ENCODE measurements around the gene LAMB2. TPM values are rescaled to one million over a fixed set of nuclear protein-coding genes. Genes with fewer than 3 reads are reported as not detected.

Gene LAMB2
- total RNA-seq, 3 donors from 2014 or later (not counting 1 experiment from before 2014, with no cell fraction given), result 0.75 to 1.7 (median 1.2) TPM

DNA sequence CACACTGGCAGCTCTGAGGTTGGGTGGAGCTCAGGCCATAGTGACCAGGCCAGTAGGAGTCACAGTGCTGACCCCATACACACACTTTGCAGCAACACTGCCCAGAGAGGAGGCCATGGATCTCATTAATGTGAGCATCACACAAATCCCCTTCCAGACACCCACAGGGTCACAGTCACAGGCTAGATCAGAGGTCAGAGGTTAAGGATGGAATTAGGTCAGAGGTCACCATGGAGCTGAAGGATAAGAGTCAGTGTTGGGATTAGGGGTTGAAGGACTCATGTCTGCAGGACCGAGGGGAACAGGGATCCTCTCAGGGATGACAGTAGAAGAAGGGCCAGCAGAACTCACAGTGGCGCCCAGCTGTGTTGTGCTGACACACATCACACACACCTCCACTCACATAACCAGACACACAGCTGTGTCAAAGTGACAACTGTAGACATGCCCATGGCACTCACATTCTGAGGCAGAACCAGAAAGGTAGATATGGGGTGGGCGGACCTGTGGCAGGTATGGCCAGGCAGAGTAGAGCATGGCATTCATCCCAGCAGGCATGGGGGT, 20.6 kb upstream of the LAMB2 start:
- Histone ChIP-seq H3K9me3 (ENCODE audit: control insufficient read depth, insufficient read depth, low read length) (no peaks in the 10 kb centered on the region), H3K4me1 (ENCODE audit: control insufficient read depth, insufficient read depth, low read length) (no peaks in the 10 kb centered on the region), H3K4me3 (ENCODE audit: low read length) (no peak overlapping the region), H3K27me3 (ENCODE audit: control insufficient read depth, insufficient read depth, low read length) (no peaks in the 10 kb centered on the region), H3K27ac (ENCODE audit: low read length) (no peak overlapping the region), H3K36me3 (ENCODE audit: control insufficient read depth, insufficient read depth, low read length) (no peaks in the 10 kb centered on the region)
- intact Hi-C loops (cut with micrococcal nuclease), result no loop called here
- DNase-seq (no peak), ATAC-seq (no peak)
- H3K4me3 Mint-ChIP-seq, result no peak overlapping the region
- peaks cover 0 to 4% of the 10 kb centered on the region in 2 donors for H3K4me1 Mint-ChIP-seq
- no peak for TF ChIP-seq CTCF (IDR thresholded peaks at IDR 0.05)
- H3K9me3 Mint-ChIP-seq, result no peaks in the 10 kb centered on the region
- no peak overlapping the region for H3K27ac Mint-ChIP-seq
- no peaks in the 10 kb centered on the region for H3K36me3 Mint-ChIP-seq
- 95% methylated on average over 3 of the region's 3 CpGs for WGBS (ENCODE audit: insufficient coverage)
- no peaks in the 10 kb centered on the region for H3K27me3 Mint-ChIP-seq (ENCODE audit: low read depth in 2 of 2)

DNA sequence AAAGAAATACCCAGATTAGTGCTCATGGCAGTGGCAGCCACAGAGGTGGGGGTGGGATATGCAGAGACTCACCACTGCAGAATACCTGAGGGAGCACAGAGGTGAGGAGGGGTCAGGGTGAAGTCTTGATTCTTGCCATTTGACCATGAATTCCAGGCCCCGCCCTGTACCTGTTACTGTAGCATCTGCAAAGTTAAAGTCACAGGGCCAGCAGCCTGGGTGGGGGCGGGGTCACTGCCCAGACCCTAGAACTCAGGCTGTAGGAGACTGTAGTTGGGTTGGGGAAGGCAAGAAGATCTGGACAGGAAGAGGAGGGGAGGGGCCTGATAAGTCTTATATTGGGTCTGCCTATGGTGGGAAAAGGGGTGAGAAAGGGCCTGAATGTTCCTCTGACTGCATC, 18.8 kb upstream of the LAMB2 start:
- Histone ChIP-seq H3K4me1 (ENCODE audit: control insufficient read depth, insufficient read depth, low read length) (no peaks in the 10 kb centered on the region), H3K27me3 (ENCODE audit: control insufficient read depth, insufficient read depth, low read length) (no peaks in the 10 kb centered on the region), H3K9me3 (ENCODE audit: control insufficient read depth, insufficient read depth, low read length) (no peaks in the 10 kb centered on the region), H3K36me3 (ENCODE audit: control insufficient read depth, insufficient read depth, low read length) (no peaks in the 10 kb centered on the region), H3K4me3 (ENCODE audit: low read length) (no peak overlapping the region), H3K27ac (ENCODE audit: low read length) (no peak overlapping the region)
- H3K27ac Mint-ChIP-seq, result peak overlapping the region in 1 of 2 donors; percentile 66
- H3K4me3 Mint-ChIP-seq, result no peak overlapping the region
- H3K9me3 Mint-ChIP-seq, result no peaks in the 10 kb centered on the region
- H3K36me3 Mint-ChIP-seq, result no peaks in the 10 kb centered on the region
- no peak for TF ChIP-seq CTCF (IDR thresholded peaks at IDR 0.05)
- H3K4me1 Mint-ChIP-seq, result peaks cover 0 to 4% of the 10 kb centered on the region in 2 donors
- ATAC-seq (no peak), DNase-seq (no peak)
- WGBS (ENCODE audit: insufficient coverage), result 84% methylated on average over 2 of the region's 2 CpGs
- no peaks in the 10 kb centered on the region for H3K27me3 Mint-ChIP-seq (ENCODE audit: low read depth in 2 of 2)
- intact Hi-C loops (cut with micrococcal nuclease), result no loop called here

GRCh38 chr3:49148159-49148558, 15.3 kb upstream of the LAMB2 start:
- DNase-seq, result no peak
- Histone ChIP-seq H3K27me3 (ENCODE audit: control insufficient read depth, insufficient read depth, low read length) (no peaks in the 10 kb centered on the region), H3K4me3 (ENCODE audit: low read length) (no peak overlapping the region), H3K27ac (ENCODE audit: low read length) (no peak overlapping the region), H3K36me3 (ENCODE audit: control insufficient read depth, insufficient read depth, low read length) (no peaks in the 10 kb centered on the region), H3K9me3 (ENCODE audit: control insufficient read depth, insufficient read depth, low read length) (no peaks in the 10 kb centered on the region), H3K4me1 (ENCODE audit: control insufficient read depth, insufficient read depth, low read length) (no peaks in the 10 kb centered on the region)
- Mint-ChIP-seq H3K4me3 (no peak overlapping the region), H3K4me1 (peaks cover 0 to 4% of the 10 kb centered on the region in 2 donors), H3K36me3 (no peaks in the 10 kb centered on the region), H3K9me3 (no peaks in the 10 kb centered on the region), H3K27ac (no peak overlapping the region), H3K27me3 (ENCODE audit: low read depth in 2 of 2) (no peaks in the 10 kb centered on the region)
- intact Hi-C loops (cut with micrococcal nuclease), result no loop called here
- no peak for ATAC-seq
- 87% methylated on average over 4 of the region's 5 CpGs for WGBS (ENCODE audit: insufficient coverage)
- no peak for TF ChIP-seq CTCF (IDR thresholded peaks at IDR 0.05)

DNA sequence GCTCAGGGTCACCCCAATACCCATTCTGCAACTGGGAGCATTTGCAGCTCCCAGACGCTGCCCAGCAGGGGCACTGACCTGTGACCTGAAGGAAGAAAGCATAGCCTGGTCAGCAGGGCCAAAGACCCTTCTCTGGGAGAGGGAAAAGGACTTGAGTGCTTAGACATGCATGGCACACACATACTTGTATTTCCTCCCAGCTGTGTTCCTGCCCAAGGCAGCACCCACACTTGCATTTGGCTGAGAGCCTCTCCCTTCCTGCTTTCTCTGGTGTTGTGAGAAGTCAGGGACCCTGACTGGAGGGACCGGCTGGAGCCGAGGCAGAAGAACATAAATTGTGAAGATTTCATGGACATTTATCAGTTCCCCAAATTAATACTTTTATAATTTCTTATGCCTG, 7.2 kb upstream of the LAMB2 start:
- ATAC-seq (no peak), DNase-seq (no peak)
- Histone ChIP-seq H3K4me1 (ENCODE audit: control insufficient read depth, insufficient read depth, low read length) (no peaks in the 10 kb centered on the region), H3K27me3 (ENCODE audit: control insufficient read depth, insufficient read depth, low read length) (no peaks in the 10 kb centered on the region), H3K9me3 (ENCODE audit: control insufficient read depth, insufficient read depth, low read length) (no peaks in the 10 kb centered on the region), H3K36me3 (ENCODE audit: control insufficient read depth, insufficient read depth, low read length) (no peaks in the 10 kb centered on the region), H3K27ac (ENCODE audit: low read length) (no peak overlapping the region), H3K4me3 (ENCODE audit: low read length) (no peak overlapping the region)
- Mint-ChIP-seq H3K4me1 (no peaks in the 10 kb centered on the region), H3K36me3 (no peaks in the 10 kb centered on the region), H3K27ac (no peak overlapping the region), H3K4me3 (no peak overlapping the region), H3K27me3 (ENCODE audit: low read depth in 2 of 2) (peaks cover 9 to 15% of the 10 kb centered on the region in 2 donors), H3K9me3 (peaks cover 0 to 2% of the 10 kb centered on the region in 2 donors)
- intact Hi-C loops (cut with micrococcal nuclease), result no loop called here
- no peak for TF ChIP-seq CTCF (IDR thresholded peaks at IDR 0.05)
- WGBS (ENCODE audit: insufficient coverage), result 36% methylated on average over 1 of the region's 3 CpGs
